ENCODE measurements around the gene ECT2L. TPM values are rescaled to one million over a fixed set of nuclear protein-coding genes. Genes with fewer than 3 reads are reported as not detected.

Gene ECT2L, protein sequence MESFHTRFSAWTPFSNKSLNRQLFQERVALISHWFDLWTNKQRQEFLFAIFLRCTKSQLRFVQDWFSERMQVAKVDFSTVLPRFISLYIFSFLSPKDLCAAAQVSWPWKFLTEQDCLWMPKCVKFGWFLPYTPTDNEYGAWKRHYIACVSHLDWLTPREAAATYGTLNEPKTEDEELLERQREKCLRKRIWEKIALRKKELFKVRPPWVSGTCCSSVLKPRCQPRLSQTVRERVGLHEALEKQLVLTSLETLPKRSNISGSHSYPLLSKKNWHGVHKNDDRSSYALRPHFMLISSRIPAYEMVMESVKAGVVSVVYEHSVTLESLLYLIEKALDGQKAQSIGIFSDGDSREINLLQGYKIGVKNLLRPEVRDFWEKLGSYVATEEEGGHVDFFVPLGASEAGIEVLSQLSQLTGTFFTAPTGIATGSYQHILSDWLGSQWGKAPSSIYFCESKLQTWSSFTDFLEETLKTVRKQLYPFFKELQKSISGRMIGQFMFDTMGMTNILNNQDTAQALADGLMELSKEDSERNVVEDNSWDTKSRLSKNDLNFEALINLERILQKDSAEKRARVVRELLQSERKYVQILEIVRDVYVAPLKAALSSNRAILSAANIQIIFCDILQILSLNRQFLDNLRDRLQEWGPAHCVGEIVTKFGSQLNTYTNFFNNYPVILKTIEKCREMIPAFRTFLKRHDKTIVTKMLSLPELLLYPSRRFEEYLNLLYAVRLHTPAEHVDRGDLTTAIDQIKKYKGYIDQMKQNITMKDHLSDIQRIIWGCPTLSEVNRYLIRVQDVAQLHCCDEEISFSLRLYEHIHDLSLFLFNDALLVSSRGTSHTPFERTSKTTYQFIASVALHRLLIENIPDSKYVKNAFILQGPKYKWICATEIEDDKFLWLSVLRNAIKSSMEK
- total RNA-seq (2021), result not detected in 2 replicates
- long read RNA-seq, result 0 reads

- peak within 1 kb of the TSS; percentile 91 for H3K18ac ChIP-seq (ENCODE audit: insufficient read length, low read depth, low read length)
- no peak within 1 kb of the TSS for H3K23ac ChIP-seq (ENCODE audit: insufficient read length, low read depth, low read length)
- no peak within 1 kb of the TSS for H2BK120ac ChIP-seq (ENCODE audit: low read depth, low read length, poor library complexity, severe bottlenecking)
- H3T11ph ChIP-seq (ENCODE audit: low read length), result no peak within 1 kb of the TSS
- no peak for TF ChIP-seq CTCF (conservative IDR thresholded peaks at IDR 0.05)
- H3K79me2 ChIP-seq (ENCODE audit: insufficient read depth, low read length), result no peaks in the 10 kb centered on the region
- Mint-ChIP-seq H3K4me3 (peak within 1 kb of the TSS; percentile 69 to 74), H3K4me1 (peaks cover 5 to 9% of the 10 kb centered on the region in 2 experiments; a peak in 2 of 4 replicates), H3K27ac (peak within 1 kb of the TSS in 1 of 3 experiments; percentile 34; a peak in 1 of 7 replicates), H3K36me3 (ENCODE audit: insufficient read depth in 1 of 3, low read depth in 3 of 3) (peaks cover 0 to 5% (median 2%) of the 10 kb centered on the region in 3 experiments; a peak in 1 of 7 replicates), H3K27me3 (ENCODE audit: low read depth) (peaks cover 15% of the 10 kb centered on the region), H3K9me3 (peaks cover 6 to 8% of the 10 kb centered on the region in 2 experiments; a peak in 3 of 5 replicates)
- no peak within 1 kb of the TSS for H3K56ac ChIP-seq (ENCODE audit: insufficient read length, low read depth, low read length)
- no peak within 1 kb of the TSS for H4K5ac ChIP-seq (ENCODE audit: insufficient read length, low read depth, low read length)
- H2BK12ac ChIP-seq (ENCODE audit: insufficient read length, low read depth, low read length), result no peak within 1 kb of the TSS
- H3K79me1 ChIP-seq (ENCODE audit: insufficient read depth, low read depth, low read length, poor library complexity, severe bottlenecking), result no peaks in the 10 kb centered on the region
- peak within 1 kb of the TSS; percentile 92 for H2AFZ ChIP-seq (ENCODE audit: low read length)
- no peak within 1 kb of the TSS for H3K4ac ChIP-seq (ENCODE audit: low read depth, low read length)
- H4K91ac ChIP-seq (ENCODE audit: insufficient read length, low read depth, low read length), result no peak within 1 kb of the TSS
- H3K14ac ChIP-seq (ENCODE audit: insufficient read depth, low read length), result peak within 1 kb of the TSS; percentile 84
- no peak within 1 kb of the TSS for H4K8ac ChIP-seq (replicated peaks; ENCODE audit: insufficient read length, low read depth, low read length)
- H2BK15ac ChIP-seq (ENCODE audit: low read depth, low read length), result 0 out of 2 replicates have a peak within 1 kb of the TSS, but pooled peaks have one; percentile 19
- H3K27ac ChIP-seq (ENCODE audit: insufficient read length, low read depth, low read length), result no peak within 1 kb of the TSS
- no peaks in the 10 kb centered on the region for H4K20me1 ChIP-seq (ENCODE audit: control insufficient read depth, insufficient read depth, insufficient read length)
- no peak within 1 kb of the TSS for H2AK5ac ChIP-seq (ENCODE audit: insufficient read length, low read length)
- peak; percentile 93 for DNase-seq
- no peaks in the 10 kb centered on the region for H3K27me3 ChIP-seq (ENCODE audit: insufficient read depth, low read length)
- H2BK20ac ChIP-seq (ENCODE audit: low read depth, low read length, poor library complexity, severe bottlenecking), result no peak within 1 kb of the TSS
- no peaks in the 10 kb centered on the region for H3K4me1 ChIP-seq (ENCODE audit: insufficient read depth, low read length)
- H2BK5ac ChIP-seq (ENCODE audit: insufficient read length, low read length), result no peak within 1 kb of the TSS
- WGBS (ENCODE audit: extremely low coverage, insufficient read length, low lambda C conversion rate), result no CpG with 5 or more reads among the region's 50 CpGs
- peak within 1 kb of the TSS; percentile 14 for H3K4me2 ChIP-seq (ENCODE audit: insufficient read depth, insufficient read length, low read length)
- H3K9me3 ChIP-seq (ENCODE audit: control insufficient read depth, low read depth, low read length), result no peaks in the 10 kb centered on the region
- peak within 1 kb of the TSS; percentile 39 for H3K9ac ChIP-seq (ENCODE audit: extremely low read depth, insufficient read length, low read length)
- H3K23me2 ChIP-seq (ENCODE audit: insufficient read length, low read depth, low read length, poor library complexity, severe bottlenecking), result peaks cover 3% of the 10 kb centered on the region
Observed at GRCh38 chr6:138795809-138796603, at the start of gene ECT2L. TSS of gene ECT2L (plus strand) at chr6:138796087. CDS start at chr6:138813275, 17,188 bp downstream.
